HUES48 (cell line): ENCODE data around the gene PIK3R3.
"Not testable (repeated sequence)": the region's sequence is repeated elsewhere in the genome, so short reads cannot be mapped to it uniquely, and the experiment has no call there.

ENCODE experiments used
- H3K27ac ChIP-seq: one replicate; pipeline ENCODE4 v1.7.0; 2013; ENCODE audit warnings: low read depth, low read length, inconsistent platforms
- H3K27me3 ChIP-seq: 2 replicates; pipeline ENCODE4 v1.6.1; 2013; ENCODE audit warnings: mild to moderate bottlenecking, low read length; ENCODE audit not compliant: control insufficient read depth, insufficient read depth
- H3K36me3 ChIP-seq: 2 replicates; pipeline ENCODE4 v1.6.1; 2013; ENCODE audit warnings: low read length; ENCODE audit not compliant: control insufficient read depth, insufficient read depth
- H3K4me1 ChIP-seq: 2 replicates; pipeline ENCODE4 v1.6.1; 2013; ENCODE audit warnings: mild to moderate bottlenecking, low read length; ENCODE audit not compliant: control insufficient read depth, insufficient read depth
- H3K4me3 ChIP-seq: 2 replicates; pipeline ENCODE4 v1.5.1; 2013; ENCODE audit warnings: mild to moderate bottlenecking, low read depth, low read length
- H3K9ac ChIP-seq: 2 replicates; pipeline ENCODE4 v1.6.1; 2013; ENCODE audit warnings: mild to moderate bottlenecking, low read depth, low read length, moderate library complexity
- H3K9me3 ChIP-seq: 2 replicates; pipeline ENCODE4 v1.6.1; 2013; ENCODE audit warnings: low read length; ENCODE audit not compliant: control insufficient read depth, insufficient read depth

Gene PIK3R3

DNA sequence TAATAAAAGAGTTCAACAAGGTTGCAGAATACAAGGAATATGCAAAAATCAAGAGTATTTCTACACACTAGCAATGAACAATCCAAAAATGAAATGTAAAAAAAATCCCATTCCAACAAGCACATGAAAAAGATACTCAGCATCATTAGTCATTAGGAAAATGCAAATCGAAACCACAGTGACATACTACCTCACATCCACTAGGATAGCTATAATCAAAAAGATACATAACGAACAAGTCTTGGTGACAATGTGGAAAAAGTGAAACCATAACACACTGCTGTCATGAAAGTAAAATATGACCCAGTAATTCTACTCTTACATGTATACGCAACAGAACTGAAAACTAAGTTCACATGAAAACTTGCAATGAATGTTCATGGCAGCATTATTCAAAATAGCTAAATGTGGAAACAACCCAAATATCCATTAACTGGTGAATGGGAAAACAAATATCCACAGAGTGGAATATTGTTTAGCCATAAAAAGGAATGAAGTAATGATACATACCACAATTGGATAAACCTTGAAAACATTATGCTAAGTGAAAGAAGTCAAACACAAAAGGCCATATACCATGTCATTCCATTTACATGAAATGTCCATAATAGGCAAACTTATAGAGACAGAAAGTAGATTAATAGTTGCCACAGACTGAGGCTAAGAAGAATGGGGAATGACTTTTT lies 34.3 kb downstream of the PIK3R3 start:
- no peaks in the 10 kb centered on the region for H3K36me3 ChIP-seq
- no peak overlapping the region for H3K4me3 ChIP-seq

DNA sequence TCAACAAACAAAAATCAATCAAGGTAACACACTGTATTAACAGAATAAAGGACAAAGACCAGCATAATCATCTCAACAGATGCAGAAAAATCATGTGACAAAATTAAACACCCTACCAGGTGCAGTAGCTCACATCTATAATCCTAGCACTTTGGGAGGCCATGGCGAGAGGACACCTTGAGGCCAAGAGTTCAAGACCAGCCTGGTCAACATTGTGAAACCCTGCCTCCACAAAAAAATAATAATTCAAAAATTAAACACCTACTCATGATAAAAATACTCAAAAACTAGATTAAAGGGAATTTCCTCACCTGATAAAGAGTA lies 35.3 kb downstream of the PIK3R3 start:
- Histone ChIP-seq H3K36me3 (no peaks in the 10 kb centered on the region), H3K4me1 (no peaks in the 10 kb centered on the region), H3K4me3 (no peak overlapping the region), H3K27ac (no peak overlapping the region), H3K27me3 (no peaks in the 10 kb centered on the region), H3K9ac (no peak overlapping the region), H3K9me3 (no peaks in the 10 kb centered on the region)

More for the DNA sequence above, 34.3 kb downstream of the PIK3R3 start:
- Histone ChIP-seq H3K4me1 (no peaks in the 10 kb centered on the region), H3K9me3 (no peaks in the 10 kb centered on the region), H3K27ac (no peak overlapping the region), H3K9ac (no peak overlapping the region), H3K27me3 (no peaks in the 10 kb centered on the region)

GRCh38 chr1:46096269-46097148 lies 35.9 kb downstream of the PIK3R3 start:
- H3K27ac ChIP-seq: no peak overlapping the region
- H3K9me3 ChIP-seq: no peaks in the 10 kb centered on the region
- H3K4me3 ChIP-seq: no peak overlapping the region
- H3K4me1 ChIP-seq: no peaks in the 10 kb centered on the region
- H3K9ac ChIP-seq: no peak overlapping the region
- no peaks in the 10 kb centered on the region for H3K27me3 ChIP-seq
- no peaks in the 10 kb centered on the region for H3K36me3 ChIP-seq

- H3K9me3 ChIP-seq, H3K9ac ChIP-seq, H3K4me3 ChIP-seq, H3K27ac ChIP-seq, H3K27me3 ChIP-seq, H3K36me3 ChIP-seq, H3K4me1 ChIP-seq: not testable (repeated sequence)
These were observed 37.3 kb downstream of the PIK3R3 start for GRCh38 chr1:46095110-46095509.

- H3K4me1 ChIP-seq: no peaks in the 10 kb centered on the region
- H3K9me3 ChIP-seq: no peaks in the 10 kb centered on the region
- no peak overlapping the region for H3K9ac ChIP-seq
- no peaks in the 10 kb centered on the region for H3K27me3 ChIP-seq
- H3K27ac ChIP-seq: no peak overlapping the region
- no peaks in the 10 kb centered on the region for H3K36me3 ChIP-seq
- no peak overlapping the region for H3K4me3 ChIP-seq
These were observed 37.9 kb downstream of the PIK3R3 start for GRCh38 chr1:46094471-46095005.

GRCh38 chr1:46093832-46094231 lies 38.6 kb downstream of the PIK3R3 start:
- H3K27ac ChIP-seq, H3K4me3 ChIP-seq, H3K9me3 ChIP-seq, H3K4me1 ChIP-seq, H3K9ac ChIP-seq, H3K36me3 ChIP-seq, H3K27me3 ChIP-seq: not testable (repeated sequence)

GRCh38 chr1:46087891-46088290 lies 44.5 kb downstream of the PIK3R3 start:
- Histone ChIP-seq H3K4me1 (no peaks in the 10 kb centered on the region), H3K9me3 (no peaks in the 10 kb centered on the region), H3K36me3 (no peaks in the 10 kb centered on the region), H3K9ac (no peak overlapping the region), H3K27ac (no peak overlapping the region), H3K27me3 (no peaks in the 10 kb centered on the region), H3K4me3 (no peak overlapping the region)

DNA sequence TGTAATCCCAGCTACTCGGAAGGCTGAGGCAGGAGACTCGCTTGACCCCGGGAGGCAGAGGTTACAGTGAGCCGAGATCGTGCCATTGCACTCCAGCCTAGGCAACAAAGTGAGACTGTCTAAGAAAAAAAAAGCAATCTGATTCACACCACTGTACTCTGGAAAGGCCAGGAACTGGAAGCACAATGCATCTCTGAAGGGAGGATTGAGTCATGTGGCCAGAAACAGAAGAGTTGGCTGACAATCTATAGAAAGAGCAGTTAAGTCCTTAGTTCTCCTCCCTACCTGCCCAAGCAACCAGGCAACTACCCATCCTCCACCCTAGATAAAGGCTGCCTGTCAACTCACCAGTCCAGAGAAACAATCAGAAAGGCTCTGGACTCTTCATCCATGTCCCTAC lies 45.9 kb downstream of the PIK3R3 start:
- Histone ChIP-seq H3K36me3 (no peaks in the 10 kb centered on the region), H3K27ac (no peak overlapping the region), H3K27me3 (no peaks in the 10 kb centered on the region), H3K4me1 (no peaks in the 10 kb centered on the region), H3K9ac (no peak overlapping the region), H3K9me3 (no peaks in the 10 kb centered on the region), H3K4me3 (no peak overlapping the region)

DNA sequence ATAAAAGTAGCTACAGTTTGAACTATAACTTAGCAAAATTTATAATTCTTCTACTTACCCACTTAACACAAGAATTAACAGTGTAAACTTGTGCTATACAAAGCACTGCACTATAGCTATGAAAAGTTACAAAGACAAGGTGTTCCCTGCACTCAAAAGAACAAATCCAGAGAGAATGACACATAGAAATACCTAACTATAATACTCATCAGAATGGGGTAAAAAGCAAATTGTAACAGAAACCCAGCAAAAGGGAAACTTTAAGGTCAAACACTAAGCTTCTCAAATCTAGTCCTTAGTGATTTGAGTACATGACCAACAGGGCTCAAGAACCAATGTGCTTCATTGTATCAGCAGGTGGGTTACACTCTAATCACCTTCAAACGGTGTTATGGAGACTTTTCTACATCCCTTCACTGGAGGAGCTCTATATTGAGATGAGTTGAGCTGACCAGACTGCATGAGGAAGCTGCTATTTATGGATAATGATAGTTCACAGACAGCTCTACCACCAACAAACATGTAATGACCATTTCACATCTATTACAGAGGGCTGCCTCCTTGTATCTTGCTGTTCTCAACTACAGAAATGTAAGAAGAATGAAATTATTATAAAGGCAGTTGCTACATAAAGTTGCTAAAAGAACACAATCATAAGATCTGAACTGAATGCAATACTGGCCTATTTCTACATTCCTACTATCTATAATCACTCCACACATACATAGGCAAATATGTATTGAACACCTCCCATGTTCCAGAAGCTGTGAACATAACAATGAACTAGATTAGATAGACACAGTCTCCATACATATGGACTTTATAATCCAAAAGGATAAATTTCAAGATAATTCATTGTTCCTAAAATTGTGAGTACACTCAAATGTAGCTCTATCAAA lies 47.6 kb downstream of the PIK3R3 start:
- no peak overlapping the region for H3K27ac ChIP-seq

GRCh38 chr1:46083579-46083978 lies 48.9 kb downstream of the PIK3R3 start:
- Histone ChIP-seq H3K36me3 (no peaks in the 10 kb centered on the region), H3K4me3 (no peak overlapping the region), H3K4me1 (no peaks in the 10 kb centered on the region), H3K27me3 (no peaks in the 10 kb centered on the region), H3K27ac (no peak overlapping the region), H3K9me3 (no peaks in the 10 kb centered on the region), H3K9ac (no peak overlapping the region)

More for the DNA sequence above, 47.6 kb downstream of the PIK3R3 start:
- no peaks in the 10 kb centered on the region for H3K4me1 ChIP-seq
- H3K27me3 ChIP-seq: no peaks in the 10 kb centered on the region
- H3K36me3 ChIP-seq: no peaks in the 10 kb centered on the region
- no peak overlapping the region for H3K9ac ChIP-seq
- no peak overlapping the region for H3K4me3 ChIP-seq
- H3K9me3 ChIP-seq: no peaks in the 10 kb centered on the region
